LNCAP (cell line): ENCODE measurements around the gene TDRD10.

Source experiments
- TF ChIP-seq, protein P1 (sequence below): fragments of 450-650 bp; IDR thresholded peaks from 2 replicates; pipeline ENCODE4 v1.5.1; 2017; ENCODE audit warnings: mild to moderate bottlenecking

Gene TDRD10

DNA sequence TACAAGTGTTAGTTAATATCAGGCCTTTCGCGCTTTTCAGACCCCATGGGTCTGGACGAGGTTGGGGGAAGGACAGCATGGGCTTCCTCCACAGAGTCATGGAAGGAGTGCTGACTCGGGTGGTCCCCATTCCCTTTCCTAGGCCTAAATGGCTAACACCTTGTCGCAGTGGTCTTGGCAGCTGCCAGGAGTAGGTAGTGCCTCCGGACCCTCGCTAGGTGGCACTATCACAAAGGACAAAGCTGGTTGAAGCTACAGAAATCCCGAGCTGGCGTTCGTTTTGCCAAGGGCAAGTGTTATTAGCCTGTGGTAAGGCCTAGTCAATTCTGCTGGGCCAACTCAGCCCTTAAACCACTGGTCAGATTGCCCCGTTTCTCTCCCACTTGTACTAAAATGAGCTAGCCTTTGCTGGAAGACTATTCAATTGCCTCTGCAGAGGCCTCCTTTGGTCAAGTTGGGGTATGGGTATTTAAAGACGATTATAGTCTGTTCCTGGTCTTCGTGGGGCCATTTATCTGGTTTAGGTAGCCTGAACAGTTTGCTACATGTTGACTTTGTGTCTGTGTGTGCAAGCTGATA lies 57.5 kb downstream of the TDRD10 start:
- TF ChIP-seq, protein P1, sequence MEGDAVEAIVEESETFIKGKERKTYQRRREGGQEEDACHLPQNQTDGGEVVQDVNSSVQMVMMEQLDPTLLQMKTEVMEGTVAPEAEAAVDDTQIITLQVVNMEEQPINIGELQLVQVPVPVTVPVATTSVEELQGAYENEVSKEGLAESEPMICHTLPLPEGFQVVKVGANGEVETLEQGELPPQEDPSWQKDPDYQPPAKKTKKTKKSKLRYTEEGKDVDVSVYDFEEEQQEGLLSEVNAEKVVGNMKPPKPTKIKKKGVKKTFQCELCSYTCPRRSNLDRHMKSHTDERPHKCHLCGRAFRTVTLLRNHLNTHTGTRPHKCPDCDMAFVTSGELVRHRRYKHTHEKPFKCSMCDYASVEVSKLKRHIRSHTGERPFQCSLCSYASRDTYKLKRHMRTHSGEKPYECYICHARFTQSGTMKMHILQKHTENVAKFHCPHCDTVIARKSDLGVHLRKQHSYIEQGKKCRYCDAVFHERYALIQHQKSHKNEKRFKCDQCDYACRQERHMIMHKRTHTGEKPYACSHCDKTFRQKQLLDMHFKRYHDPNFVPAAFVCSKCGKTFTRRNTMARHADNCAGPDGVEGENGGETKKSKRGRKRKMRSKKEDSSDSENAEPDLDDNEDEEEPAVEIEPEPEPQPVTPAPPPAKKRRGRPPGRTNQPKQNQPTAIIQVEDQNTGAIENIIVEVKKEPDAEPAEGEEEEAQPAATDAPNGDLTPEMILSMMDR, result peak; percentile 97

DNA sequence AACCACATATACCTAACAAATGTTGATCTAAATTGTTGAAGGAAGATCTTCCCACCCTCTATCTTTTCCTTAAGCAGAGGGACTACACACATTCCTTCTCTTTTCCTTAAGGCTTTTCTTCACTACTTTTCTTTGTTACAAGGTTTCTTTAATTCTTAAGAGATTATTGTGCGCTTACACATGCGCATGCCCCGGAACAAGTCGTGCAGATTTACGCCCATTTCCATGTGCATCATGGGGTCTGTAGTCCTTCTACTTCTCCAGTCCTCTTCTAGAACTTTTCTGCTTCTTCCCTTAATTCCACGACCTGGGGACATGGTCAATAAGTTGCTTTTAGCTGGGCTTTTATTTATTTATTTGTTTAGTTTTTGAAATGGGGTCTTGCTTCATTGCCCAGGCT lies 63.9 kb downstream of the TDRD10 start:
- TF ChIP-seq, protein P1, result no peak

DNA sequence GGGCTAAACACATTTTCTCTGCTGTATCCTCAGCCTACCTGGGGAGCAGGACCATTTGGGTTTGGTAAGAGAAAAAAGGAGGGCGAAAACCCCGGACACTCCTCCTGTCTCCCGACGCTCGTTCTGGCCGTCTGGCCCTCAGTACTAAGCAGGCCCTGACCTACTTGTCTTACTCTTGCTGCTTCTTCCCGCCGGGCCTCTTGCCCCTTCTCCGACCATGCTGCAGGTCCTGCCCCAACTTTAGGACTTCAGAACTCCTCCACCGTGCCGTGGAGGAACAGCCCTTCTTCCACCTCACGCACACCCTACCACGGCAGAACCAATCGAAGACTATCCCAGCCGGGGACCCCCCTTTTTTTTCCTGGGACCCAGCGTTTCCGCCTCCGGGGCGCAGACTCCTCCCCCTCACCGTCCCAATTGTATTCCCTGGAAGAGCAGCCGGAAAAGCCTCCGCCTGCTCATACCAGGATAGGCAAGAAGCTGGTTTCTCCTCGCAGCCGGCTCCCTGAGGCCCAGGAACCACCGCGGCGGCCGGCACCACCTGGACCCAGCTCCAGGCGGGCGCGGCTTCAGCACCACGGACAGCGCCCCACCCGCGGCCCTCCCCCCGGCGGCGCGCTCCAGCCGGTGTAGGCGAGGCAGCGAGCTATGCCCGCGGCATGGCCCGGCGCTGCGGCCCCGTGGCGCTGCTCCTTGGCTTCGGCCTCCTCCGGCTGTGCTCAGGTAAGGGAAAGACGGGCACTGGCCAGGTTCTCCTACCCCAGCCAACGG lies 65.6 kb downstream of the TDRD10 start, which contains the start of gene CHRNB2:
CHRNB2 (plus strand) TSS at position 393 of the 771 bp plus-strand sequence; CDS start at position 660, 267 bp downstream.
- TF ChIP-seq, protein P1, result no peak

DNA sequence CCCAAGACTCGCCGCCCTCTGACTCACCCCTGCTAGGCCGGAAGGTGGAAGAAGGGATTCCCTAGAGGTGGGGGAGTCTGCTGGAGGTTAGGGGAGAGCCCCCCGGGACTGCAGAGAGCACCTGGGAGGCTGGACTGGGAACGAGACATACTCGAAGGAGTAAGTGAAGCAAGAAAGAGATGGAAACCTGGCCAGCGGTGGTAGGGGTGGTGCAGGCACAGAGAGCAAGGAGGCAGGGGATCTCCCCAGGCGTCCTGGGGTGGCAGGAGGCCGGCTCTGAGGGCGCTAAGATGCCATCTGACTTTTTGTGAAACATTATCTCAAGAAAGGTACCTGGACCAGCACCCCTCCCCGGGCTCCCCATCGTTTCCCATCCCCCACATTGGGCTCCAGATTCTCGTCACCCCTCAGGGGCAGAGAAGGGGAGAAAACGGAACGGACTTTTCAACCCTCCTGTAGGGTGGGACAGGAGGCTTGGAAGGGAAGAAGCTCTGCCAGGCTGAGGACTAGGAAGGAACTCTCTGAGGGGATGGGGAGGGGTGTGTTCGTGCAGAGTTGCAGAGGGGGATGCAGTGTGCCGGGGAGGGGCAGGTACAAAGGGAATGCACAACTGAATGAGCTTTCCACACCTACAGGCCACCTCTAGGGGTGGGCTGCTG lies 66.3 kb downstream of the TDRD10 start:
- TF ChIP-seq, protein P1, result no peak

DNA sequence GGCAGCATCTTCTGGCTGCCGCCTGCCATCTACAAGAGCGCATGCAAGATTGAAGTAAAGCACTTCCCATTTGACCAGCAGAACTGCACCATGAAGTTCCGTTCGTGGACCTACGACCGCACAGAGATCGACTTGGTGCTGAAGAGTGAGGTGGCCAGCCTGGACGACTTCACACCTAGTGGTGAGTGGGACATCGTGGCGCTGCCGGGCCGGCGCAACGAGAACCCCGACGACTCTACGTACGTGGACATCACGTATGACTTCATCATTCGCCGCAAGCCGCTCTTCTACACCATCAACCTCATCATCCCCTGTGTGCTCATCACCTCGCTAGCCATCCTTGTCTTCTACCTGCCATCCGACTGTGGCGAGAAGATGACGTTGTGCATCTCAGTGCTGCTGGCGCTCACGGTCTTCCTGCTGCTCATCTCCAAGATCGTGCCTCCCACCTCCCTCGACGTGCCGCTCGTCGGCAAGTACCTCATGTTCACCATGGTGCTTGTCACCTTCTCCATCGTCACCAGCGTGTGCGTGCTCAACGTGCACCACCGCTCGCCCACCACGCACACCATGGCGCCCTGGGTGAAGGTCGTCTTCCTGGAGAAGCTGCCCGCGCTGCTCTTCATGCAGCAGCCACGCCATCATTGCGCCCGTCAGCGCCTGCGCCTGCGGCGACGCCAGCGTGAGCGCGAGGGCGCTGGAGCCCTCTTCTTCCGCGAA lies 69.4 kb downstream of the TDRD10 start:
- TF ChIP-seq, protein P1, result no peak

DNA sequence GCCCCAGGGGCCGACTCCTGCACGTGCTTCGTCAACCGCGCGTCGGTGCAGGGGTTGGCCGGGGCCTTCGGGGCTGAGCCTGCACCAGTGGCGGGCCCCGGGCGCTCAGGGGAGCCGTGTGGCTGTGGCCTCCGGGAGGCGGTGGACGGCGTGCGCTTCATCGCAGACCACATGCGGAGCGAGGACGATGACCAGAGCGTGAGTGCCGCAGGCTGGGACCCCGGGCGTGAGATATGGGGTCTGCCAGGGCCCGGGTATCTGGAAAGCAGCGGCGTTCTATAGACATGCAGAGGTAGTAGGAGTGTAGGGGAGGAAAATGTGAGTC lies 69.9 kb downstream of the TDRD10 start:
- TF ChIP-seq, protein P1, result no peak

DNA sequence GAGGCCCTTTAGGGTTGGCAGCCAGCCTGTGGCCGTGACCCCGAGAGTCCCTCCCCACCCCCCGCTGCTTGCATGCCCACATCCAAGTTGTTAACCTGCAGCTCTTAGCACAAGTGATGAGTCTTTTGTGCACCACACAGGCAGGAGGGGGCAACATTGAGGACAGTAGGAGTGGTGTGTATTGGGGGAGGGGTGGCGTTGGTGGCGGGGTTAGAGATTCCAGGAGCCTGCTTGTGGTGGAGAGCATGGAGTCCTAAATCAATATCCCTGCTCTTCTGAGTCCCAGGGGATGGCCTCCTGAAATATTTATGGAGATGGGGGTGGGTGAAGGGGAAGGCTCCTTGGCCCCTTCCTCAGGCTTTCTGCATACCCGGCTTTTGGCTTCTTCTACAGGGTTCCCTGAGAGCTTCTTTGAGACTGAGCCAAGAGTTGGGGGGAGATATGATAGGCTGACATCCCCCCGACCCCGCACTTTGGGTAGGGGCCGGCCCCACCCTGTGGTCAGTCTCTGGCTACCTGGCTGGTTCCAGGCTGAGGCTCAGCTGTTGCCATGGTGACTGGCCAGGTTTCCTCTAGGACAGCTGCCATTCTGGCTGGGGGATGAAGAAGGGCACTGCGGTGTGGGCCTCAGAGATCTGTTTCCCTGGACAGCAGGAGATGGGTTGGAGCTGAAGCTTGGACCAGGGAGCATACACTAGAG lies 70.6 kb downstream of the TDRD10 start:
- TF ChIP-seq, protein P1, result no peak
